ENCODE data around the gene NANOS1.

DNA sequence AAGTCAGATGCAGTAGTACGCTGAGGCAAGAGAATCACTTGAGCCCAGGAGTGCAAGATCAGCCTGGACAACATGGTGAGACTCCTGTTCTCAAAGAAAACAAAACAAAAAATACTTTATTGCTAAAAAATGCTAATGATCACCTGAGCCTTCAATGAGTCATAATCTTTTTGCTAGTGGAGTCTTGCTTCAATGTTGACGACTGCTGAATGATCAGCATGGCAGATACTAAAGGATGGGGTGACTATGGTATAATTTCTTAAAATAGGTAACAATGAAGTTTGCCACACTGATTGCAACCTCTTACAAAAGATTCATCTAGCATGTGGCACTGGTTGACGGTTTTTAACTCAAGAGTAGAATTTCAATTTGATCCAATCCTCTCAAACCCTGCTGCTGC, 22.3 kb downstream of the NANOS1 start:
- TF ChIP-seq CTCF (IDR thresholded peaks at IDR 0.05) (no peak), POLR2A (IDR thresholded peaks at IDR 0.05) (no peak)

All from esophagus squamous epithelium (tissue), 4 donors.